Activated CD8-positive, alpha-beta memory T cell treated with anti-CD3 and anti-CD28 coated beads, Interleukin-2, amount 50 U/mL, for 48 hours (primary cell): ENCODE measurements around the gene INHBE.

ENCODE experiments used
- DNase-seq: peaks from one replicate; pipeline ENCODE4 v3.0.0-alpha.2; 2020

Gene INHBE

DNA sequence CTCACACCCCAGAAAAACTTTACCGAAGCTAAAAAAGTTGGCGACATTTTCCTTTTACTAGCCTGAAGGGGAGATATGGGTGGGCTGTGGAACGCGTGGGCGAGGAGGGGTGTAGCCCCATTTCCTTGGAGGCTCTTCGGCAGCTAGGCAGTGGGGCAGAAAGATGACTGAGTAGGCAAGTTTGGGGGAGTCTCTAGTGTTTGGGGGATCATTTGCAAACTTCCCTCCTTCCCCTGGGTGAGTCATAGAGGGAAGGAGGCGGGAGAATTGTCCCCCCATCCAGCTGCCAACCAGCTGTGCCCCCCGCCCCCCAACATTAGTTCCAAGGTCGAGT, 6.8 kb downstream of the INHBE start:
- no peak for DNase-seq

DNA sequence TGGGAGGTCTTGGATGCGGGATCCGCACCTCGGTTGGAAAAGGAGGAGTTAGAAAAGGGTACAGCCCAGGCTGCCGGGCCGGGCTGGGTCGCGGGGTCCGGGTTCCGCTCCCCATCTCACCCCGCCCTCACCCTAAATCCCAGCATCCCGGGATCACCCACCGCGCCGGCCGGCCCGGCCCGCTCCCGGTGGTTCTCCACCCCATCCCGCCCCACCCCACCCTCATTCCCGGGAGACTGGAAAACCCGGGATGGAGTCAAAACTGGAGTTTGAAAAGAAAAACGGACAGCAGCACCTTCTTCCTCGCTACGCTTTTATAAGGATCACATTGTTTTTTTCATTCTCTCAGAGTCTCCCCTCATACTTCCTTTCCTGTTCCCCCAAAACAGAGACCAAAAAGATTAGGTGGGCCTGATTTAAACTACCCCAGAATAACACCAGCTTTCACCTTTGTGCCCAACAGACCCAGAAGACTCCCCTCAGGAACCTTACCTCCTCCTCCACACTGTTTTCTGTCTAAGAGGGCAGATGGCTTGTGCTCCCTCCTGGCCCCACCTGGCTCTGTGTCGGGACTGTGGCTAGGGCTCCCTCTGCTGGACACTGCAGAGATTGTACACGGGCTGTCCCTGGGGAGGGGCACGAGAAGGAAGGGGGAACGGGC, 7.3 kb downstream of the INHBE start:
- DNase-seq = peak; percentile 94

DNA sequence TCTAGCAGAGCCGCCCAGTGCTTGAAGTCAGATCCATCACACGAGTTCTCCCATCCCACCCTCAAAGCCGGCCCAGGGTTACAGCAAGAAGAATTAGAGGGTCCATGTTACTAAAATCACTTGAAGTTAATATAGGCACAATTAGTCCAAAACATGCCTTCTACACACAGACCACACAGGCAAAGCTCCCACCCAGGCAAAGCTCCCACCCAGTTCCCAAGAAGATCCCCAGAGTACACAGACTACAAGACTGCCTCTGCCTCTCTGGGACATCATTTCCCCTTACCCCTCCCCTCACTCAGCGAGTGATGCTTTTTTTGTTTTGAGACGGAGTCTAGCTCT, 7.8 kb downstream of the INHBE start:
- DNase-seq = no peak

DNA sequence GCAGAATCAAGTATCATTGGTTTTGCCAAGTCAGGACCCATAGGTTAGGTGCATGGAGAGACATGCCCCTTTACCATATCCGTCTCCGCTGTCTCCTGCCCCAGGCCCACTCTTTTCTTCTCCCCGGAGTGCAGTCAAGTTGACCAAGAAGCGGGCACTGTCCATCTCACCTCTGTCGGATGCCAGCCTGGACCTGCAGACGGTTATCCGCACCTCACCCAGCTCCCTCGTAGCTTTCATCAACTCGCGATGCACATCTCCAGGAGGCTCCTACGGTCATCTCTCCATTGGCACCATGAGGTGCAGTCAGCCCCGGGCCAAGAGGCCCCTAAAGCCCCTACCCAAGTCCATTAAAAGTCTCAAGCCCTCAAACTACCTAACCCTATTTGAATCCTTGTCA, 9.5 kb downstream of the INHBE start:
- no peak for DNase-seq

DNA sequence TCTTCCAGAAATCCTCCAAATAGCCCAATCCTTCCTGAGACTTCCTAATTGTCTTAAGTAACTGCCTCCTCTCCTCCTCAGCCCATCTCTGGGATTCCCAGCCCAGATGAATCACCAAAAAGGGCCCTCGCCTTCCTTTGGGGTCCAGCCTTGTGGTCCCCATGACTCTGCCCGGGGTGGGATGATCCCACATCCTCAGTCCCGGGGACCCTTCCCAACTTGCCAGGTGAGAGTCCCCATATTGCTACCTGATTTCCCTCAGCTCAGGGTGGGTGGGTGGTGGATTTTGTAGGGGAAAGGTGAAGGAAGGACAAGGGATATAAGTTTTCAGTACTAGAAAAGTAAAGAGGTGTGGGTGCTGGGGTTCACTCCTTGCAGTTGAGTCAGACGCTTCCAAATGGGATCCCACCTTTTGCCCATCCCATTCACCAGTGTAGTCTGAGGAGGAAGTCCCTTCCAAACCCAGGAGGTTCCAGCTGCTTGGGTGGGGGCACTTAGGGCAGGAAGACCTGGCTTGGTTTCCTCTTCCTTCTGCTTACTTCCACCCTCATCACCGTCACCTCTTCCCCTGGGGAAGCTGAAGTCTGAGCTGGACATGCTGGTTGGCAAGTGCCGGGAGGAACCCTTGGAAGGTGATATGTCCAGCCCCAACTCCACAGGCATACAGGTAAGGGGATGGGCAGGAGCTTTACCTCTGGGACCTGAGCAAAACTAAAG, 10.1 kb downstream of the INHBE start:
- DNase-seq = no peak

DNA sequence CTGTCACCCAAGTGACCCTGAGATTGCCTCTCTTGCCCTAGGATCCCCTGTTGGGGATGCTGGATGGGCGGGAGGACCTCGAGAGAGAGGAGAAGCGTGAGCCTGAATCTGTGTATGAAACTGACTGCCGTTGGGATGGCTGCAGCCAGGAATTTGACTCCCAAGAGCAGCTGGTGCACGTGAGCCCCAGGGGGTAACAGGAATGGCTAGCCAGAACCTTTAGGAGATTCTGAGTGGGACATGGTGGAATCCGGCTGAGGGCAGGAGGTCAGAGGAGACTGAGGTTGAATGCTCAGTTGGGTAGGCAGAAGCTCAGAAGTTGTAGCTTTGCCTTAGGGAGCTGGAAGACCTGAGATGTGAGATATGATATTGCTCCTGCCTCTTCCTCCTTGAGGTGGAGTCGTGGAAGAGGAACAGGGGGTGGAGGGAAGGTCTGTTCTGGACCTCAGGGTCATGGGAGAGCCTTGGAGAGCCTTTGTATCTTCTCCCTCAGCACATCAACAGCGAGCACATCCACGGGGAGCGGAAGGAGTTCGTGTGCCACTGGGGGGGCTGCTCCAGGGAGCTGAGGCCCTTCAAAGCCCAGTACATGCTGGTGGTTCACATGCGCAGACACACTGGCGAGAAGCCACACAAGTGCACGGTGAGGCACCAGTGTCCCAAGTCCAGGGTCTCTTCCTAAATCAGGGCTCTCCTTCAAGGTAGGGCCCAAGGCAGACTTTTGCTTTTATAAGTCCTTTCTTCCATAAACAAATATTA, 10.8 kb downstream of the INHBE start:
- DNase-seq = no peak

DNA sequence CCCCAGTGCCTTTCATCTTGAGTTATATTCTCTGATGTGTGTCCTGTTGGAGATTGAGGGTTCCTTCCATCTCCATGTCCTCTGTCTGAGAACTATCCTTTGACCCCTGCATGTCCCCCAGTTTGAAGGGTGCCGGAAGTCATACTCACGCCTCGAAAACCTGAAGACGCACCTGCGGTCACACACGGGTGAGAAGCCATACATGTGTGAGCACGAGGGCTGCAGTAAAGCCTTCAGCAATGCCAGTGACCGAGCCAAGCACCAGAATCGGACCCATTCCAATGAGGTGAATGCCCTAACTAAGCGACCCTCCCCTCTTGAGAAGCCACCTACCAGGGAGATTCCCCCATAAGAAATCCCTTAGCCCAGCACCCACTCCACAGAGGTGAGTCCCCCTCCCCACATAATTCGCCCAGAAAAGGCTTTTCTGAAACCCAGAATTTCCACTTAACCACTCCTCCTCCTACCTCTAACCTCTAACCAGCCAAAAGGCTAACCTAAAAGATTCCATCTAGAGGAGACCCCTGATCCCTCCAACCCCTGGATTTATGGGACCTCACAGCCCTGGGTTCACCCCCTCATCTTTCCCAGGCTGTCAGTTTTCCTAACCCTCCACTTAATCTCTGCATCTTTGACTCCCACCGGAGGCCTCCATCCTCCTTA, 12.2 kb downstream of the INHBE start:
- no peak for DNase-seq

DNA sequence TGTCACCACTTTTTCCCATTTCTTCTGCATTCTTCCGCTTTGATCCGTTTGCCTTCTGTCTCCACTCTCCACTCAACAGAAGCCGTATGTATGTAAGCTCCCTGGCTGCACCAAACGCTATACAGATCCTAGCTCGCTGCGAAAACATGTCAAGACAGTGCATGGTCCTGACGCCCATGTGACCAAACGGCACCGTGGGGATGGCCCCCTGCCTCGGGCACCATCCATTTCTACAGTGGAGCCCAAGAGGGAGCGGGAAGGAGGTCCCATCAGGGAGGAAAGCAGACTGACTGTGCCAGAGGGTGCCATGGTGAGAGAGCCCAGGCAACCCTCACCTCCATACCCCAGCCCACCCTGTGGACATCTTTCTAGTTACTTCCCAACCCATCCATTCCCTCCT, 12.8 kb downstream of the INHBE start:
- no peak for DNase-seq

DNA sequence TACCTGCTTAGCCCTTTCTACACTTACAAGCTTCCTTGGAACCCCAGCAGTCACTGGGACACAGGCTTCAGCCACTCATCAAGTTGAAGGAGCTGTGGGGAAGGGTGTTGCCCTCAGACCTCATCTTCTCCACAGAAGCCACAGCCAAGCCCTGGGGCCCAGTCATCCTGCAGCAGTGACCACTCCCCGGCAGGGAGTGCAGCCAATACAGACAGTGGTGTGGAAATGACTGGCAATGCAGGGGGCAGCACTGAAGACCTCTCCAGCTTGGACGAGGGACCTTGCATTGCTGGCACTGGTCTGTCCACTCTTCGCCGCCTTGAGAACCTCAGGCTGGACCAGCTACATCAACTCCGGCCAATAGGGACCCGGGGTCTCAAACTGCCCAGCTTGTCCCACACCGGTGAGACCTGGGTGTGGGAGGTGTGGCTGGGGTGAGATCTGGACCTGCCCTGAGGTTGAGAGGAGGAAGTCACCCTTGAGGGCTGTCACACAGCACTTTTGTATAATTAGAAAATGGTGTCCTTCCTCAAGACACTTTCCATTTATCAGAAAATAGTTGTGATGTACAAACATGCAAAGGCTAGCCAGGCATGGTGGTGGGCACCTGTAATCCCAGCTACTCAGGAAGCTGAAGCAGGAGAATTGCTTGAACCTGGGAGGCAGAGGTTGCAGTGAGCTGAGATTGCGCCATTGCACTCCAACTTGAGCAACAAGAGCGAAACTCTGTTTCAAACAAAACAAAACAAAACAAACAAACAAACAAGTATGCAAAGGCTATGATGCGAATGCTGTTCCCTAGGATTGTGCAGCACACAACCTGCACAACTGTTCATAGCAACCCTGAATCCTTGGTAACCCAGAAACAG, 14.4 kb downstream of the INHBE start:
- DNase-seq = no peak

DNA sequence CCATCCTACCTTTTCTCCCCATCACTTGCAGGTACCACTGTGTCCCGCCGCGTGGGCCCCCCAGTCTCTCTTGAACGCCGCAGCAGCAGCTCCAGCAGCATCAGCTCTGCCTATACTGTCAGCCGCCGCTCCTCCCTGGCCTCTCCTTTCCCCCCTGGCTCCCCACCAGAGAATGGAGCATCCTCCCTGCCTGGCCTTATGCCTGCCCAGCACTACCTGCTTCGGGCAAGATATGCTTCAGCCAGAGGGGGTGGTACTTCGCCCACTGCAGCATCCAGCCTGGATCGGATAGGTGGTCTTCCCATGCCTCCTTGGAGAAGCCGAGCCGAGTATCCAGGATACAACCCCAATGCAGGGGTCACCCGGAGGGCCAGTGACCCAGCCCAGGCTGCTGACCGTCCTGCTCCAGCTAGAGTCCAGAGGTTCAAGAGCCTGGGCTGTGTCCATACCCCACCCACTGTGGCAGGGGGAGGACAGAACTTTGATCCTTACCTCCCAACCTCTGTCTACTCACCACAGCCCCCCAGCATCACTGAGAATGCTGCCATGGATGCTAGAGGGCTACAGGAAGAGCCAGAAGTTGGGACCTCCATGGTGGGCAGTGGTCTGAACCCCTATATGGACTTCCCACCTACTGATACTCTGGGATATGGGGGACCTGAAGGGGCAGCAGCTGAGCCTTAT, 15.3 kb downstream of the INHBE start:
- DNase-seq = no peak

DNA sequence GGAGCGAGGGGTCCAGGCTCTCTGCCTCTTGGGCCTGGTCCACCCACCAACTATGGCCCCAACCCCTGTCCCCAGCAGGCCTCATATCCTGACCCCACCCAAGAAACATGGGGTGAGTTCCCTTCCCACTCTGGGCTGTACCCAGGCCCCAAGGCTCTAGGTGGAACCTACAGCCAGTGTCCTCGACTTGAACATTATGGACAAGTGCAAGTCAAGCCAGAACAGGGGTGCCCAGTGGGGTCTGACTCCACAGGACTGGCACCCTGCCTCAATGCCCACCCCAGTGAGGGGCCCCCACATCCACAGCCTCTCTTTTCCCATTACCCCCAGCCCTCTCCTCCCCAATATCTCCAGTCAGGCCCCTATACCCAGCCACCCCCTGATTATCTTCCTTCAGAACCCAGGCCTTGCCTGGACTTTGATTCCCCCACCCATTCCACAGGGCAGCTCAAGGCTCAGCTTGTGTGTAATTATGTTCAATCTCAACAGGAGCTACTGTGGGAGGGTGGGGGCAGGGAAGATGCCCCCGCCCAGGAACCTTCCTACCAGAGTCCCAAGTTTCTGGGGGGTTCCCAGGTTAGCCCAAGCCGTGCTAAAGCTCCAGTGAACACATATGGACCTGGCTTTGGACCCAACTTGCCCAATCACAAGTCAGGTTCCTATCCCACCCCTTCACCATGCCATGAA, 16.0 kb downstream of the INHBE start:
- no peak for DNase-seq

DNA sequence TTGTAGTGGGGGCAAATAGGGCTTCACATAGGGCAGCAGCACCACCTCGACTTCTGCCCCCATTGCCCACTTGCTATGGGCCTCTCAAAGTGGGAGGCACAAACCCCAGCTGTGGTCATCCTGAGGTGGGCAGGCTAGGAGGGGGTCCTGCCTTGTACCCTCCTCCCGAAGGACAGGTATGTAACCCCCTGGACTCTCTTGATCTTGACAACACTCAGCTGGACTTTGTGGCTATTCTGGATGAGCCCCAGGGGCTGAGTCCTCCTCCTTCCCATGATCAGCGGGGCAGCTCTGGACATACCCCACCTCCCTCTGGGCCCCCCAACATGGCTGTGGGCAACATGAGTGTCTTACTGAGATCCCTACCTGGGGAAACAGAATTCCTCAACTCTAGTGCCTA, 16.6 kb downstream of the INHBE start:
- DNase-seq = no peak

DNA sequence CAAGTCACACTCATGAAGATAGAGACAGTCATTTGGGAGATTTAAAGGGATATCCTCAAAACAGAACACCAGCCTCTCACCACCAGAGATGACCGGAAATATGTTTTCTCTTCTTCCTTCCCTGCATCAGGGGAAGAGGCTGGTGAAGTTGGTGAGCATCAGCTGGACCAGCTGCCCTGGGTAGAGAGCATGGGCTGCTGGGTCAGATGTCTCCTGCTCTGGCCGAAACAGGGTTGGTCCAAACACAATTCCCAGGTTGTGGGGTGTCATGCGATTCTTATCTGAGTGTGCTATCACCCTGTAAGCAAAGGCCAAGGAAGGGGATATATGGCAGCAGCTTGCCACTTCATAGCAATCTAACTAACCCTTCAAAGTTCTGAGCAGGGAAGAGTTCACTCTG, 17.3 kb downstream of the INHBE start:
- DNase-seq = no peak

DNA sequence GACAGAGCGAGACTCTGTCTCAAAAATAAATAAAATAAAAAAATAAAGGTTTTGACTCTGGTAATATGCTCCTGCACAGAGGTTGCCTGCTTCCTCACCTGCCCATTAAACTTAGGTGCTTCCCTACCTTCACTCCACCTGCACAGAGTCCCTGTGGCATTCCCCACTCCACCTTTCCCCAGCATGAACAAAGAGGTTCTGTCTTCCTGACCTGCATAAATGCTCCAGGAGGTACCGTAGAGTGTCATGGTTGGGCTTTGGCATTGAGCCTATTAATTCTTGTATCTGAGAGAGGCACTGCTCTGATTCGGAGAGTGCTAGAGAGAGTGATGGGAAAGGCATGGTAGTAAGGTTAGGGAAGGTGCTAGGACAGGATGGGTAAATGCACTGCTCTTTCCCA, 18.3 kb downstream of the INHBE start:
- no peak for DNase-seq

DNA sequence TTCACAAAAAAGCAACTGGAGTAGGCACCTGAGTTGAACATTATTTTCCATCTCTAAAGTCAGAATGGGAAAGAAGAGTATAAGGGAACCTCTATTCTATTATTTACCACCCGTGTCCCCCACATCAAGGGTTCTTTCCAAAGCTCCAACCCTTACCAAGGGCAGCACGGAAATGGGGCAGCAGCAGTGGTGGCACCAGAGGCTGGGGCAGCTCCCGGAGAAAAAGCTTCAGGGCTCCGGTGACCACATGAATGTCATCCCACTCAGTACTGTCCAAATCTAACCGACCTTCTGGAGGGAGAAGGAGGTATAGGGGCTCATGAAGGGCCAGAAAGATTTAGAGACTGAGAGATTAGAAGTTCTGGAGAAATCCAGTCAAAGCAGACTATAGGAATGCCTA, 18.8 kb downstream of the INHBE start:
- no peak for DNase-seq

DNA sequence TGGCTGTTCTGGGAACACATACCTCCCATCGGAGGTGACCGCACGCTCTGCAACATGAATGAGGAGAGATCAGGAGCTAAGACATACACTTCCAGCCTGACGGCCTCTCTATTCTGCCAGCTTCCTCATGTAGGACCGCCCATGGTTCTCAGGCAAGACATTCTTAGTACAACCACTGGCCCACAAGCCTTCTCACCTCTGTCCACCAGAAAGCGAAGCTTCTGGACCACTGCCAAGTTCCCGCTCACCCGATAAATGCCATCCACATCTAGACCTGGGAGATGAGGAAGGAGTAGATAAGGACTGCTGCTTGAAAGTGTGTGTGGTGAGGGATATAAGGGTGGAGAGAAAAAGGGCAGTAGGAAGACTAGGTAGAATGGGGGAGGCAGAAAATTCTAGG, 19.3 kb downstream of the INHBE start:
- DNase-seq = no peak

DNA sequence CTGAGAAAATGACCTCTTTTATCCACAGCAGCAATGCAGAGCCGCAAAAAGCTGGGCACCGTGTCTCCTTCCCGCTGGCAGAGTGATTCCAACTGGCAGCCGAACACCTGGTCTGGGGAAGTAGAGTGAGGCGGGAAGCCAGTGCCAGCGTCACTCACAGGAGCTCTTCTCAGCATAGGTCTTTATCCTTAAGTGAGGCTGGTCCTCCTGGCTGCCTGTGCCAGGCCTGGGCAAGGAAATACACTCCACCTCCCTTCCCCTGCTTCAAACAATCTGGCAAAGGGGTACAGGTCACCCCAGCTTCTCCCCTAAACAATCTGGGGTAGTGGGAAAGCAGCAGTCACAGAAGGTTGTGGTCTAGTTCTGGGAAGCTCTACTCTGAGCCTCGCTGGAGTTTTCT, 19.8 kb downstream of the INHBE start:
- no peak for DNase-seq

DNA sequence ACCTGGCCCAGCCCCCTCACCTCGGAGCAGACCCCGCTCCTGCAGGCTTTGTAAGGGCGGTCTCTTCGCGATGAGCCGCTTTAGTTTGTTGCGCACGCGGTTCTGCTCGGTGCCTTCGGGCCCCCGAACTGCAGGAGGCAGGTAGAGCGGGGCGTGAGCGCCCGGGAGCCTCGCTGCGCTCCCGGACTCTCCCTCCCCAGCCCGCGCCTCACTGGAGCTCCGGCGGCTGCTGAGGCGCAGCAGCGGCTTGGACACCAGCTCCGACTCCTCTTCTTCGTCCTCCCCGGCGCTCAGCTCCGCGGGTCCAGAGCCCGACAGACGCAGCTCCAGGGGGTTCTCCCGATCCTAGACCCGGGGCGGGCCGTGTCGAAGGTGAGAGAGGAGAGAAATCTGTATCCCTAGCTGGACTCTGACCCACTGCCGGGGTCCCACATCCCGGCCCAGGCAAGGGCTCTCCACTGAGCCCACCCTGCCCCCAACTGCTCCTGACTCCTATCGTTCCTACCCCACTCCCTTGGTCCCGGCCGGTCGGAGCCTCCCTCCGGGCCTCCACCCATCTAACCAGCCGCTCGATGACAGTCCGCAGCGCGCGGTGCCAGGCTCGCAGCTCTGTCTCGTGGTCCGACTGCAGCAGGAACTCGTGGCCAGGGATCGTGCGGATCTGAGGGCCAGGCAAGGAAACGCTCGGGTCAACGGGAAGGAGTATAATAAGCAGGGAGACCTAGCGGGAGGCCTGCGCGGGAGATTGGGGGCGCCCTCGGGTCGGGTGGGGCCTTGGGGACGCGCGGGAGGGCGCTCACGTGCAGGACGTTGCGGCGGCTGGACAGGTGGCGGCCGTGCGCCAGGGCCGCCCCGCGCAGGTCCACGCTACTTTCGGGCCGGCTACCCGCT, 20.4 kb downstream of the INHBE start:
- DNase-seq = no peak

DNA sequence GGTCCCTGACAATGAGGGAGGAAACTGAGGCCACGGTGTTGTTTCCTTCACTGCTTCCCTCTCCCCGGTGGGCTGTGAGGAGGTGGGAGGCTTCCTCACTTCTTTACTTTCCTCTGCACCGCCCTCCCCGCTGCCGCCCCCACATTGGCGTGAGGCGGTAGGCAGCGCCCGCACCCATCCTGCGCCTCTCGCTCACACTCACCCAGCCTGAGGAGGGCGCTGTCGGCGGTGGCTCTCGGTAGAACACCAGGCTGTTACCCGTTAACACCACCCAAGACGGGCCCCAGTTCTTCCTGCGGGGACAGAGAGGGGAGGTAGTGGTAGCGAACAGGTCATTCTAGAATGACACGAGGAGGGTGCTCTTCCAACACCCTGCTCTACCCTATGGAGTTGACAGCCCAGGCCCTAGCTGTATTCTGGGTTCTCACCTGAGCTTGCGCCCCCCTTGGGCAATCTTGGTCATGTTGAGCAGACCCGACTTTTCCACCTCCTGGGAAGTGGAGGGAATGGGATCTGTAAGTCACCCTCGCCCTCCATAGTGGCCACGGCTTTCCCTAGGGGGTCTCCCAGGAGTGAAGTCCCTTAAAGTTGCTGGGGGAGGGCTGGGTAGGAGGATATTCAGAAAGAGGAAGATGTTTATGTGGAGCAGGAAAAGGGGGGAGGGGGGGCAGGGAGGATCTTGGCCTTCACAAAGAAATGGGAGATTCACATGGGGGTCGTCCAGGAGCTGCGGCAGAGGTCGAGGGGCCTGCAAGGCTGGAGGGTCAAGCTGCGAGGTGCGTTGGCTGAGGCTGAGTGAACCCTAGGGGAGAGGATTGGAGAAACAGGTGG, 21.3 kb downstream of the INHBE start:
- DNase-seq = peak; percentile 88
